ENCODE data around the gene CFAP77.

CFAP77 gene

GRCh38 chr9:132517815-132518550 is 108.0 kb downstream of the CFAP77 start:
- no peak for DNase-seq (ENCODE audit: low read depth in 2 of 2)

- no peak for DNase-seq (ENCODE audit: low read depth in 2 of 2)
Observed at GRCh38 chr9:132518626-132519025, 108.6 kb downstream of the CFAP77 start.

GRCh38 chr9:132519033-132519432 is 109.0 kb downstream of the CFAP77 start:
- DNase-seq (ENCODE audit: low read depth in 2 of 2), result no peak

- DNase-seq (ENCODE audit: low read depth in 2 of 2), result no peak
Observed at GRCh38 chr9:132520612-132521011, 110.6 kb downstream of the CFAP77 start.

GRCh38 chr9:132525308-132526023 is 115.5 kb downstream of the CFAP77 start:
- no peak for DNase-seq (ENCODE audit: low read depth in 2 of 2)

GRCh38 chr9:132531195-132531594 is 121.2 kb downstream of the CFAP77 start:
- DNase-seq (ENCODE audit: low read depth in 2 of 2), result no peak

GRCh38 chr9:132531710-132532570 is 121.9 kb downstream of the CFAP77 start:
- no peak for DNase-seq (ENCODE audit: low read depth in 2 of 2)

GRCh38 chr9:132534832-132535231 is 124.8 kb downstream of the CFAP77 start:
- no peak for DNase-seq (ENCODE audit: low read depth in 2 of 2)

- DNase-seq (ENCODE audit: low read depth in 2 of 2), result no peak
Observed at GRCh38 chr9:132536124-132536523, 126.1 kb downstream of the CFAP77 start.

- DNase-seq (ENCODE audit: low read depth in 2 of 2), result no peak
Observed at GRCh38 chr9:132537352-132537751, 127.3 kb downstream of the CFAP77 start.

GRCh38 chr9:132538071-132538470 is 128.1 kb downstream of the CFAP77 start:
- no peak for DNase-seq (ENCODE audit: low read depth in 2 of 2)

- no peak for DNase-seq (ENCODE audit: low read depth in 2 of 2)
Observed at GRCh38 chr9:132539096-132539495, 129.1 kb downstream of the CFAP77 start.

GRCh38 chr9:132541051-132541450 is 131.0 kb downstream of the CFAP77 start:
- DNase-seq (ENCODE audit: low read depth in 2 of 2), result no peak

GRCh38 chr9:132541870-132542830 is 132.1 kb downstream of the CFAP77 start:
- no peak for DNase-seq (ENCODE audit: low read depth in 2 of 2)

GRCh38 chr9:132543251-132543650 is 133.2 kb downstream of the CFAP77 start:
- no peak for DNase-seq (ENCODE audit: low read depth in 2 of 2)

GRCh38 chr9:132543960-132544359 is 133.9 kb downstream of the CFAP77 start:
- no peak for DNase-seq (ENCODE audit: low read depth in 2 of 2)

GRCh38 chr9:132545578-132545977 is 135.6 kb downstream of the CFAP77 start:
- DNase-seq (ENCODE audit: low read depth in 2 of 2), result no peak

- no peak for DNase-seq (ENCODE audit: low read depth in 2 of 2)
Observed at GRCh38 chr9:132546148-132547051, 136.4 kb downstream of the CFAP77 start.

- no peak for DNase-seq (ENCODE audit: low read depth in 2 of 2)
Observed at GRCh38 chr9:132547052-132547431, 137.0 kb downstream of the CFAP77 start.

- DNase-seq (ENCODE audit: low read depth in 2 of 2), result no peak
Observed at GRCh38 chr9:132547436-132547835, 137.4 kb downstream of the CFAP77 start.

Measured in stimulated activated CD4-positive, alpha-beta T cell treated with anti-CD3 and anti-CD28 coated beads, Interleukin-15, amount 100 ng/mL, for 48 hours (primary cell).